ENCODE data around the gene IER3IP1.
A peak's percentile ranks its signal among the peaks of the same experiment; 100 is the strongest.
"Not testable (repeated sequence)": the region's sequence is repeated elsewhere in the genome, so short reads cannot be mapped to it uniquely, and the experiment has no call there.

Gene IER3IP1

DNA sequence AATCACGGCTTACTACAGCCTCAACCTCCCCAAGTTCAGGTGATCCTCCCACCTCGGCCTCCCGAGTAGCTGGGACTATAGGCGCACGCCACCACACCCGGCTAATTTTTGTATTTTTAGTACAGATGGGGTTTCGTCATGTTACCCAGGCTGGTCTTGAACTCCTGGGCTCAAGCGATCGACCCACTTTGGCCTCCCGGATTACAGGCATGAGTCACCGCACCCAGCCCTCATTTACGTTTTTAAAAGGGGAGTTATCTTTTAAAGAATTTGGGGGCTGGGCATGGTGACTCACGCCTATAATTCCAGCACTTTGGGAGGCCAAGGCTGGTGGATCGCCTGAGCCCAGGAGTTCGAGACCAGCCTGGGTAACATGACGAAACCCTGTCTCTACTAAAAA is 17.8 kb downstream of the IER3IP1 start:
- DNase-seq, result not testable (repeated sequence)

DNA sequence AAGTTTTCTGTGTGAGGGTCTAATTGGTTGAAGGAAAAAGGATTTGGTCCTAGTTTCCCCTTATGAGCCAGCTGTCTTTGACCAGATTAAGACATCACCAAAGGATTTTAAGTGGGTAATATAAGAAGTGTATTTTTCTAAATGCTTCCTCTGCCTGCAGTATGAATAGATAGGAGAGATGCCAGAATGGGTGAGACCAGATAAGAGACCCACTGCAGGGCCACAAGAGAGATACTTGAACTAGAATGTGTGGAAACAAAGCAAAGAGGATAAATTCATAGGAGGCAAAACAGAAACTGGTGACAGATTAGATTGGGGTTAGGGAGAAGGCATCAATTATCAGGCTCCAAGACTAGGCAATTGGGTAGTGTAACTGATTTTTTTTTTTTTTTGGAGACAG is 24.7 kb downstream of the IER3IP1 start:
- DNase-seq, result no peak

DNA sequence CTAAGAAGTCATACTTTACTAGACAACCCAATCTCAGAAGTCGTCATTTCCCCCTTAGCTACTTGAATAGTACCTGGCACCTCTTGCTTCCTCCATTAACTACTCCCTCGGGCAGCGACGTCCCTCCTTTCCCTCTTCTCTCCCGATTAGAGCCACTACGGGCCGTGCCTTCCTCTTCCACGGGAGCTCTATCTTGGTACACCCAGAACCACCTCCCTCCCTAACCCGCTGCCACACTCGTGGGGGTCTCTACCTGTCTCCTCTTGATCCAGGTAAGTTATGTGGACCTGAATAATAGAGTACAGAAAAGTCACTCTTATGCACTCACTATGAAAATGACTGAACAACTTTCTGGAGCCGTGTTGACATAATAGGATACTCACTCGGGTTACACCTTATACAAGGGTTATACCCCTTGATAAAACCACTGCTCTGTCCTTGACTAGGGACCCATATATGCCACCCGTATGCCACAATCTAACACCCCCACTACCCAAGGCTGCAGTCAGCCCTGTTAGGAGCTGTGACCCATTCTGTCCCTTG is 25.3 kb downstream of the IER3IP1 start:
- DNase-seq, result peak in 1 of 2 donors; percentile 2

DNA sequence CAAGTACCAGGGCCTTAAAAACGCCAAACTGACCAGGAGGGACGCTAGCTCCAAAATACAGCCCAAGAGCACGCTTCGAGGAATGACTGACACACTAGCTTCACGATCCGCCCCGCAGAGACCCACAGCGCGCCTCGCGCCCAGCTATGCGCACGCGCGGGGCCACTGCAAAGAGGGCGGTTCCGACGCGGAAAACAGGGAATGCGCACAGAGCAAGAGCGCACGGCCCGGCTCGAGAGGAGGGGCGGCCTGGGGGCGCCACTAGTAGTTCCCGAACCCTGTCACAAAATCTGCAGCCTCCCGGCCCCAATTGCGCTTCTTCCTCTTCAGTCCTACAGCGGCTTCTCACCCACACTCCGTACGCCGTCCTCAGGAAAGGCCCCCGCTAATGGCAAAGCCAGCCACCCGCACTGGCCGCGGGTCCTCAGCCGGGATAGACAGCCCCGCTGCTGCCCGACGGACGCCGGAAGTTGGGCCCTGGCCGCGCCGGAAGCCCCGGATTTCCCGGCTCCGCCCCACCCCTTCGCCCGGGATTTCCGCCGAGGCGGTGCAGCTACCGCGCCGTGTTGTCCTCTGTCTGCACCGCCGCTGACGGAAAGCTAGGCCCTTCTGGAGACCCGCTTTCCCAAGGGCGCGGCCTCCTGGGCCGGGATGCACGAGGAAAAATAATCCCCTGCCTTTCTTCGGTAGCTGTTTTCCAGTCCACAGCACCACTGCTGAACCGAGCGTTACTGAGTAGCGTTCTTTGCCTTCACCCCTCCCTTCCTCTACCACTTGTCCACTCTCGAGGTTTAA is 25.9 kb downstream of the IER3IP1 start, which contains the start of gene HDHD2:
Gene HDHD2, minus strand, starts transcription at position 472 of the 795 bp plus-strand sequence. CDS start 14,061 bp downstream, outside the sequence.
- DNase-seq, result peak; percentile 73 to 75

DNA sequence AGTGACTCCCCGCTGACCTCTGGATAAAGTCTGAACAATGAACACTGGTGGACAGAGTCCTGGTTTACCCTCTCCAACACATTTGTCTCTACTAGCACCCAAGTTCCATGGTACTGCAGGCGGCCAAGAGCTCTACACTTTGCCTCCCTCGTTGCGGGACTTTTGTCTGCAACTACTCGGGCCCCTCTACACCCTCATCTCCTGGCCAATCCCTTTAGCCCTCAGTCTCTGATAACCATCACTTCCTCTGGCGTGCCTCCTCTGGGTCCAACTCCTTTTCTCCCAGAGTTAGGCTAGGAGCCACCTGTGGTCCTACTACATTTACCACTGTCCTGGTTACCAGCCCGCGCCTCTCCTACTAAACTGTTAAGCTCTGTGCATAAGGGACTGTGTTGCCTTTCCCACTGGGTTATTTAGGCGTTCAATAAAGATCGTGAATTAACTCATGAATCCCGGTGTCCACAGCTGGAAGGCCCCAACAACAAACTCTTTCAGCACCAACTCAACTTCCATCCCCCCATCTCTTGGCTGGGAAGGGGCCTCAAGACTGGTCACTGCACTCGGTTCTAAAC is 26.6 kb downstream of the IER3IP1 start:
- no peak for DNase-seq

DNA sequence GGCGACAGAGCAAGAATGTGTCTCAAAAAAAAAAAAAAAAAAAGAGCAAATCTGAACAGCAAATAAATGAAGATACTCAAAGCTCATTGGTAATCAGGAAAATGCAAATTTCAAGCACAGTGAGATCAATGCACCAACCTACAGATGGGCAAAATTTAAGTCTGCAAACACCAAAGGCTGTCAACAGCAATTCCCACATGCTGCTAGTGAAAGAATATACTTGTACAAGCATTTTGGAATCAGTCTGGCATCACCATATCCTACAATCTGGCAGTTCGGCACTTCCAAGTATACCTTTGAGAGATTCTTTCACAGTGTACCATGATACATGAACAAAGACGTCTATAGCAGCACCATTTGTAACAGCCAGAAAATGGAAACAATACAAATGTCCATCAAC is 30.0 kb downstream of the IER3IP1 start:
- DNase-seq, result no peak

DNA sequence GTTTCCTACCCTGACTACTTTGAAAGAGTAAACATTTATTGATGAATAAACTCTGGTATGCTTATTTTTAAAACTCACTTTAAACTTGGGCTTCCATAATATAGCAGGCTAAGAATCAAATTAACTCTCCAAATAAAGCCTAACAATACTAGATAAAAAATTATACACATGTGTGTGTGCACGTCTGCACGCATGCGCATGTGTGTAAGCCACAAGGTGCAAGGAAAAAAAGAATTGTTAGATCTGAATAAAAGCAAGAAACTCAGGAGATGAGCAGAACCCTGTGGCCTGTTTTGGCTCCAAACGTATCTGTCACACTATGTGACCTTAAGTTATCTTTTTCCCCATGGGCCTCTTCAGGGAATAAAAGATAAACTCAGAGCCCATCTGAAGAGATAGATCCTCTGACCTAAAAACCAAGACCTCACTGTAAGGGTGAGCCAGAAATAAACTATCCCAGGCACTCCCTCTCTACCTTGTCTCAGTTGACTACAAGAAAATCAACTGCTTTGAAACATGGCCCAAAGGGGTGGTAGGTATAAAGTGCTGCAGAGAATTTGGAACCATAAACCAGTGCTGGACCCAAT is 32.2 kb downstream of the IER3IP1 start:
- DNase-seq, result no peak

DNA sequence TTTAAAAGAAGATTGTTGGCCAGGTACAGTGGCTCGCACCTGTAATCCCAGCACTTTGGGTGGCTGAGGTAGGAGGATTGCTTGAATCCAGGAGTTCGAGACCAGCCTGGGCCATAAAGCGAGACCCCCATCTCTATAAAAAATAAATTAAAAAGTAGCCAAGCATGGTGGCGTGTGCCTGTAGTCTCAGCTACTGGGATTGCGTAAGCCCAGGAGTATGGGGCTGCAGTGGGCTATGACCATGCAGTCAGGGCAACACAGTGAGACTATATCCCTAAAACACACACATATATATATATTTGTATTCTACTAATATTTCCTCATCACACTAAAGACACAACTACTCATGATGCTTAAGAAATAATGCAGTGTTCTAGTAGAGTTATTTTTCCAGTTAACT is 33.0 kb downstream of the IER3IP1 start:
- no peak for DNase-seq

DNA sequence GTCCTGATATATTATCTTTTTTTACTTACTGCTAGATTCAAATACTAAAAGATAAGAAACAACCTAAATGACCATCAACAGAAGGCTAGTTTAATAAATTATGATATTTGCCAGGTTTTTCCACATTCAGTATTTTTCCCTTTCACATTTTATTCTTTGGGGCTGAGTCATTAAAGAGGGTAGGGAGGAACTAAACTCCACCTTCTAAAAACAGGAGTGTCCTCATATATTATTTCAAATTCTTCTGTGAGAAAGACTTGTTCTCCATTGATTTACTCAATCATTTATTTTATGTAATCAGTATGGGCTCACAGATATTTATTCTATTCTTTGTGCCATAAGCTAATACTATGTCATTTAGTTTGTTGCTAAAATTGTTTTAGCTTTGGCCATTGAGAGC is 34.9 kb downstream of the IER3IP1 start:
- no peak for DNase-seq

DNA sequence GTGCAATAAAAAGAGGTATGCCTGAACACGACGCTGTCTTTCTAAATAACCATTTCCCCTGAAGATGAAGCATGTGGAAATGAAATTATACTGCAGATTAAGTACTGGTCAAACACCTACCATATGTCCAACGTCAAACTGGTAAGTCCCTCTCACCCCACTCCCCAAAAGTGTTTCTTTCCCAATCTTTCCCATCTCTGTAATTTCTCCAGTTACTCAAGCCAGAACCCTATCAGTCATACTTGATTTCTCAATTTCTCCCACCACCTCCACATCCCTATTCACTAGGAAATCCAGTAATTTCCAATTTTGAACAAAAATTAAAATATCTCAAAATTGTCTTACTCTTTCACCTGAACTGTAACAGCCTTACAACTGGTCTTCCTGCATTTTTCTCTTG is 55.0 kb downstream of the IER3IP1 start:
- DNase-seq, result no peak

DNA sequence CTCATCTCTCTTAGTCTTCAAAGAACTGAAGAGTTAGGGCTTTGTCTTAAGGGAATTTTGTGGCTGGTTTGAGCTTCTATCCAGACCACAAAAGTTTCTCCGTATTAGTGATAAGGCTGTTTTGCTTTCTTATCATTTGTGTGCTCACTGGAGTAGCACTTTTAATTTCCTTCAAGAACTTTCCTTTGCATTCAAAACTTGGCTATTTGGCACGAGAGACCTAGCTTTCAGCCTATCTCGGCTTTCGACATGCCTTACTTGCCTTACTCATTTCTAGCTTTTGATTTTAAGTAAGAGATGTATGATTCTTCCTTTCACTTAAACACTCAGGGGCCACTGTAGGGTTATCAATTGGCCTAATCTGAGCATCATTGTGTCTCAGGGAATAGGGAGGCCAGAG is 55.7 kb downstream of the IER3IP1 start:
- no peak for DNase-seq

DNA sequence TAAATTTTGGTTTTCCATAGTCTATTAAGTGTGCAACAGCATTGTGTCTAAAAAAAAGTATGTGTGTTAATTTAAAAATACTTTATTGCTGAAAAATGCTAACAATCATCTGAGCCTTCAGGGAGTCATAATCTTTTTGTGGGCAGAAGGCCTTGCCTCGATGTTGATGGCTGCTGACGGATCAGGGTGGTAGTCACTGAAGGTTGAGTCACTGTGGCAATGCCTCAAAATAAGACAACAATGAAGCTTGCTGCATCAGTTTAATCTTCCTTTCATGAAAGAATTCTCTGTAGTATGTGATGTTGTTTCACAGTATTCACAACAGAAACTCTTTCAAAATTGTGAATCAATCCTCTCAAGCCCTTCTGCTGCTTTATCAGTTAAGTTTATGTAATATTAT is 57.2 kb downstream of the IER3IP1 start:
- no peak for DNase-seq

DNA sequence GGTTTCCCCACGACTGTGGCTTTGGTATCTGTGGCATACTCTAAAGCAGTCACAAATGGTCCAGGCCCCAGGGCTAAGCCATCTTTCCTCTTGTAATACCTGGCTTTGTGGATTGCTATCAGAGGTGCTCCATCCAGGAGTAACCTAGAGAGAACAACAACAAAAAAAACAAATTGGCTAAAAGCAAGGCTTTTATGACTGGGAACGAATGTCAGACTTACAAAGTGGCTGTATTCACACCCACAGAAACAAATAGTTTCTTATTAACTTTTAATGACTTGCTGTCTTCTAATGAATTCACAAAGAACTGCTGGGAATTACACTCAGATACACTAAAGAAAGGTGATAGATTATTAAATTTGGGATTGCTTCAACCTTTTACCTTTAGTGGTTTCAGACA is 61.0 kb downstream of the IER3IP1 start:
- no peak for DNase-seq

DNA sequence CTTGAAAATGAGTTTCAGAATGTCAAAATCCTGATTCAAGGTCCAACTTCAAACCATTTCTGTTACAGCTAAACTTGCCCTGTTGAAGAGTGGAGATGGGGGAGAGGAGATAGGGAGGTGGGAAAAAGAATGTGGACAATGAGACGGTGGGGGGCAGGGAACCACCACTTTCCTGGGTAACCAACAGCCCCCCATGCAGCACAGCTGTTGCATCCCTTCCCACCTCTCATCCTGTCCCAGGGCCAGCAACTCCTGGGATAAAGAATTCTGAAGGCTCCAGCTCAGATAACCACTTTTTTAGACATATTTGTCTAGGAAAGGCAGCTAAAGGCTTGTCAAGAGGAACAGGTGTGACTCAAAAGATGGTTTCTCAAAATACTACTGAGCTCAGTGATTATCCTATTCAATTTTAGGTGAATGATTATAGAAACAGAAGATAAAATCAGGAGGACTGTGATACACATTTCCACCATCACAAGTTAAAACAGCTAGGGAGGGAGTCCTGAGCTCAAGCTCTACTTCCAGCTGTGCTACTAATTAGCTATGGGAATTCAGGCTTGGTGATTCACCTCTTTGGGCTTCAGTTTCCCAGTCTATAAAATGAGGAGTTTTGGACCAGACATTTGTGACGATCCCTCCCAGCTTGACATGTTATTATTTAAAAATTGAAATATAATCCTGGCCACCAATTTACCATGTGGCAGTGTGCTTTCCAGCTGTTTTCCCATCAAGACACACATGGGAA is 62.2 kb downstream of the IER3IP1 start:
- no peak for DNase-seq

DNA sequence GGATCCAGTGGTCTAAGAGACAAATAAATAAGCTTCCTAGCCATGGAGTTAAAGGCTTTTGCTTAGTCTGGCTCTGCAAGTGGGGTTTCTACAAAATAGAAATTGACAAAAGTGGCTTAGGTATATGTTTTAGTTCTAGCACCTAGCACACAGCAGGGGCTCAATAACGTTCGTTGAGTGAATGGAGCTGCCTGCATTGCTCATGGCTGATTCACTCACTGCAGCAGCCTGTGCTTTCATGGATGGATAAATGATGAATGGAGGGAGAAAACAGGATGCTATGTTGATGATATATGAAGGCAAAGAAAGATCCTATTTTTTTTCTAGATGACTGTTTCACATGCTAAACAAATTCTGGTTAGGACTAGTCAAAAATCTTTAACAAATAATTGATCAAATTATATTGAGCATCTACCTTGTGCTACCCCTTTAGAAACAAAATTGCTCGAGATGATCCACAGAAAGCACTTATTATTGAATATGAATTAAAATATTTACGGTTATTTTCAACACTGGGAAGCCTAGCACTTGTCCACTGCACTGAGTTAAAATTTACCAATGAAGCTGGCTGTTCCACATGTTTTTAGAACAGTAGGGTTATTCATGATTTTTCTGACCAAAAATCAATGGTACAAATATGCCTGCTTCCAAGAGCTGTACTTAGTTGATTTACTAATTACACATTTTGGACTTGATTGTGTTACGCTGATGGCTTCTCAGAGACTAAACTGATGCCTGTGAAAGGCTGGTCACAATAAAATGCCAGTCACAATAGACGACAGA is 65.5 kb downstream of the IER3IP1 start:
- no peak for DNase-seq

DNA sequence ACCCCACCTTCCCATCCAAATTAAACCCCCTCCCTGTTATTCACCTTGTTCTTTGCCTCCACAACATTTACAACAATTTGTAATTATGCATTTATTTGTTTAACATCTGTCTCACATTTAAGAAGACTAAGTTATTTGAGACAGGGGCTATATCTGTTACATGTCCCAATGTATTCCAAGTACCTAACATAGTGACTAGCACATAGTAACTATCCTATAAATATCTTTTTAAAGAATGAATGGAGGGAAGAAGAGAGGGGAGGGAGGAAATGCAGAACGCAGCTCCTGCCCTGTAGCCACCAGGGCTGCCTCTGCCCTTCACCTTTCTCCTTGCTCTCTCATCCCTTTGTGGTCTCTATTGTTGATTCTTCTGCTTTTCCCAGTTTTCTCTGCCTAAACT is 66.4 kb downstream of the IER3IP1 start:
- no peak for DNase-seq

DNA sequence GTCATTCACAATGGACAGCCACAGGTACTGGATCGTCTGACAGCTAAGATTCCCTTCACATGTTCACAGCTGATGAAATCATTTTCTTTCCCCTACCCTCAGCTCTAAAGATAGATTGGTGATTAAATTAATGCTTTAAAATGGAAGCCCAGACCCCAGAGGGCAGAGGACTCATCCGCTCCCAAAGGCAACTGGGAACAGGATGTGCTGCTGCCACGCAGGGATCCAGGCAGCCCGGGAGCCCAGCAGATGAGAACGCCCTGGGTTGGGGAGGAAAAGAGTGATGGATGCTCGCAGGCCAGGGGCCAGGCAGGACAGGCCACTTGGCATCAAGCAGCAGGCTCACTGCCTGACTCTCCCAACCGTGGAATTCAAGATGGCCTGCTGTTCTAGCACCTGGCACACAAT is 67.2 kb downstream of the IER3IP1 start:
- DNase-seq, result no peak

DNA sequence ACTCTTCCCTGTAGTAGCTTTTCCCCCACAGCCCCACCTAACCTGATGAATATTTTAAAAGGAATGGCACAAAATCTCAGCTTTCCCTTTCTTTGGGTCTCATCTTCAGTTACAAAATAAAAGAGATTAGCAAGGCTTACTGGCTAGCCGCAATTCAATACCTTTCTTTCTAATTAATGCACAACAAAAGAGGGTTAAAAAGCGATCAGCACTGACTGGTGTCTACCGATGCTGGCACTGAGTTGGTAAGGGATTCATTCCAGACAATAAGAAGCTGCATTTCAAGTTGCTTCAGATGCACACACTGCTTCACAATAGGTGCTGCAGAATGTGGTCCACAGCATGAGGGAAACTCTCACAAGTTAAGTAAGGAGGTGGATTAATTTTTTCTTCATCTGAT is 67.8 kb downstream of the IER3IP1 start:
- no peak for DNase-seq

Data from CD4-positive, alpha-beta T cell treated with Interleukin-1 beta for 1 hour (primary cell).